CD4-positive, alpha-beta T cell treated with Interferon alpha-2 for 1 hour (primary cell): ENCODE results near the gene GRID2.

Experiments
- DNase-seq, 2 donors: peaks; one replicate each; pipeline ENCODE4 v3.0.0-alpha.2; 2020 to 2022

Gene GRID2

DNA sequence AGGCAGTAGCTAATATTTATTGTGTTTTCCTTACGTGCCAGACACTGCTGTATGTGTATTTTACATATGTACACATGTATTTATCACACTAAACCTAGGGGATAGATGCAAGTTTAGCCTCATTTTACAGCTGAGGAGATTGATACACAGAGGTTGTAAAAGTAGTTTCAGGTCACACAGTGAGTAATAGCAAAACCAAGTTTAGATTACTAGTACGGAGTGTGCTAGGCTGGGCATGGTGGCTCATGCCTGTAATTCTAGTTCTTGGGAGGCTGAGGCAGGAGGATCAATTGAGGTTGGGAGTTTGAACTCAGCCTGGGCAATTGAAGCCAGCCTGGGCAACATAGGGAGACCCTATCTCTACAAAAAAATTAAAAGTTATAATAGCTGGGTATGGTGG, 823.7 kb downstream of the GRID2 start:
- no peak for DNase-seq

DNA sequence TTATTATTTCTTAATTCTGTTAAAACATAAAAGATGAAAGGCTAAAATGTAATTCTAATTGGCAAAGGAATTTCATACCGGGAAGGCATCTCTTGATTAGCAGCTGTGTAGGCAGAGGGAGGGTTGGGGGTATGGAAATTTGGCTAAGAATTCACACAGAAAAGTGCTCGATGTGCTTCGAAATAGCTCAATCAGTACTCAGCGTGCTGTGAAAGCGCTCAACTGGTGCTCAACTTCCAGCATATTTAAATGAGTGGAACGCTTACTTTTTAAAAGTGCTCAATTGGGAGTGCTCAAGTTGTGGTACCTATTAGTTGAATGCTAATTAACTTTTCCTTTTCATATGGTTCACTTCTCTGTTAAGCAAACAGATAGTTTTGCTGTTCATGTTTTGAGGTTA, 828.9 kb downstream of the GRID2 start:
- DNase-seq, result no peak

DNA sequence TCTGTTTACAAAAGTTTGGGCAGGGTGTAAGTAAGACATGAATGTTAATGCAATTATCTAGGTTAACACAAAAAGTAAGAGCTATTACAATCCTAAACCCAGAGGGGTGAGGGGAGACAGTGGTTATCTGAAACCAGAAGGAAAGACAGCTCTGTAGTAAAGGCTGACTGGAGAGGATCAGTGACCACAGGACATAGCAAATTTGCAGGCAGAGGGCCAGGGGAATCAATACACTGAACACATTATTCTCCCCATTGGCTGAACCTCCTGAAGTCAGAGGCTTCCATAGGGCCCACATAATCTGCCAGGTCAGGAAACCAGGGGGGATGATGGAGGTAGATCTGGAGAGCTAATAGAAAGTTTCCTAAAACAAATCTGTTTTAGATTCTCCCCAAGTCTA, 835.4 kb downstream of the GRID2 start:
- DNase-seq, result no peak

DNA sequence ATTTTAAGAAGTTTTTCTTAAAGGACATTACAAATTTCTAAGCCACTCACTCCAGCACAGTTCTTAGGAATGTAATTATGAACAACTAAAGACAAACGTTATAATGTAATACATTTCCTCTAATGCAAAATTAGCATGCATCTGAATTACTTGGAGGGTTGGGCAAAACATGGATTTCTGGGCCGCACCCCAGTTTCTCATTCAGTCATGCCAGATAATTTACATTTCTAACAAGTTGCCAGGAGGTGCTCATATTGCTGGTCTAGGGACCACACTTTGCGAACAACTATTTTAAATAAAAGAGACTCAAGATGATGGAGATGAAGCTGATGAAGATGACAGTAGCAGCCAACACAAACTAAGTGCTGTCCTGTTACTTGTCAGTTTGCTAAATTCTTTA, 840.1 kb downstream of the GRID2 start:
- no peak for DNase-seq

DNA sequence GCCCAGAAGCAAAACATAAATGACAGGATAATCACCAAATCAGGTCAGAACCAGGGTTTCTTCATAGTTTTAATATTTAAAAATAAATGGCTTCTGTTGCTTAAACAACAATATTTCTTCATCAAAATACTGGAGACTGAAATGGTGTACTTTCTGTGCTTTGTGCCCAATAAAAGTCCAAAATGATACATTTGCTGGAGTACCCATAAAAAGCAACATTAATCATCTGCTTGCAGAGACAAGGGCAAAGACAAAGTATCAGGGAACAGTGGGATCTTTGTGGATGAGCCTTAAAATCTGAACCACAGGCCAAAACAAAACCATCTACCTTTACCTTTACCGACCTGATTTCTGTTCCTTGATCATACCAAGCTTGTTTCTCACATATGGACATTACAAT, 840.9 kb downstream of the GRID2 start:
- DNase-seq, result no peak

DNA sequence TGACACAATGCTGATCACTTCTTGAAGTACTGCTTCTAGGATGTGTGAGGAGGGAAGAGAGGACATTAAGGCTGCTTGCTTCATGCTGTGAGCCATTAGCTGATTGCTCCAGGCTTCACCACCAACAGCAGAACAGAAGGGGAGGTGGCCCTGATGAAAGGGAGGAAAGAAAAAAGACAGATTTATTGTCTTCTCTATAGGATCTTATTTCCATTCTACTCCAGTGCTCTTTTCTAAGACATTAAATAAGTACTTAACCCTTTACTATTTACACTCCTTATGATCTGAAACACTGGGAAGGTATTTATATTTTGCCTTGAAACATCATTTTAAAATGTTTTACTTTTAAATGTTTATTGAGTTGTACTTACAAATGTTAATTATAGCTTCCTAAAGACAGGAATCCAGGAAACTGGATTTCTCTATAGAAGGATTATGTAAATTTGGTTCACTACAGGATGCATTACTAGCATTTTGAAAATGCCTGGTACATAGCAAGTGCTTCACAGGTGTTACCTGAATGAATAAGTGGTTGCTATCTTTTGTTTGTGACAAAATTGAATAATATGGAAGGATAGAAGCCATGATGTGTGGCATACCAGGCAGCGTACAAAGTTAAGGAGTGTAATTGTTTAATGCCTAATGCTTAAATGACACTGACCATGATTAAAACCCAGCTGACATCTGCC, 843.9 kb downstream of the GRID2 start:
- DNase-seq, result no peak

DNA sequence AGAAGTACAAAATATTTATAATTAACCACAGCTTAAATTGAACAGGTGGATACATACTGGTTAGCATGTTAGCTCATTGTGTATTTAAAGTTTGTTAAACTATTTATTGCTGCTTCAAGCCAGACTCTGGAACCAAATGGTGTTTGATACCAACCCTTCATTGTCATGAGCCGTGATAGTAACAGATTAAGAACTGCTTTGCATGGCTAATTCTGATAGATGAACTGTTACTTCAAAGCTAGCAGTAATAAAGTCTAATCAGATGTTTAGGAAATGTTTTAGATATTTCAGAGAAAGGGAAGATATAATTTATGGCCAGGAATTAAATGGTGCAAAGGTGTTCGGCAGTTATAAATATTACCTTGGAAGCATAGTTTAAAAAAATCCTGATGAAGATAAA, 848.7 kb downstream of the GRID2 start:
- no peak for DNase-seq

DNA sequence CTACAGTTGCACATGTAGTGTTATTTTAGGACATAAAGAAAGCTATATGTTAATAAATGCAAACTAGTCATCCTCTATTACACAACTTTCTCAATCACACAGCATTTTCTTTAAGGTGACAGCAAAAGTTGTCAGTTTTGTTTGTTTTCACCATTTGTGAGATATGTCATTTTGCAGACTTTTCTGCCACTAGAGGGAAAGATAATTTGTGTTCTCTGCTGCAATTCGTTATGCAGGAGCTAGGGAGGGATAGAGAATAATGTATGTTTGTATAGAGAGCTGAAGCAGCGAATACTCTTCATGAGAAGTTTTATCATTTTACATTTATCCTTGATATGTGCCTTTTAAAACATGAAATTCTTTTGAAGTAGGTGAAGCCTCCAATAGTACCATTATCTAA, 854.2 kb downstream of the GRID2 start:
- DNase-seq, result no peak

DNA sequence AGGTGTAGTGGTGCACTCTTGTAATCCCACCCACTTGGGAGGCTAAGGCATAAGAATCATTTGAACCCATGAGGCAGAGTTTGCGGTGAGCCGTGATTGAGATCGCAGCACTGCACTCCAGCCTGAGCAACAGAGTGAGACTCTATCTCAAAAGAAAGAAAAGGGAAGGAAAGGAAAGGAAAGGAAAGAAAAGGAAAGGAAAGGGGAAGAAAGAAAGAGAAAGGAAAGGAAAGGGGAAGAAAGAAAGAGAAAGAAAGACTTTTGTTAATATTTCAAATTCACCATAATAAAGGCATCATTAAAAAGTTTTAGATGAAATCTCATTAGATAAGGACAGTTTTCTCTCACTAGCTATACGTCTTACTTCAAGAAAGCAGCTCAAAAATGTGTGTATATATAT, 864.3 kb downstream of the GRID2 start:
- DNase-seq, result no peak

DNA sequence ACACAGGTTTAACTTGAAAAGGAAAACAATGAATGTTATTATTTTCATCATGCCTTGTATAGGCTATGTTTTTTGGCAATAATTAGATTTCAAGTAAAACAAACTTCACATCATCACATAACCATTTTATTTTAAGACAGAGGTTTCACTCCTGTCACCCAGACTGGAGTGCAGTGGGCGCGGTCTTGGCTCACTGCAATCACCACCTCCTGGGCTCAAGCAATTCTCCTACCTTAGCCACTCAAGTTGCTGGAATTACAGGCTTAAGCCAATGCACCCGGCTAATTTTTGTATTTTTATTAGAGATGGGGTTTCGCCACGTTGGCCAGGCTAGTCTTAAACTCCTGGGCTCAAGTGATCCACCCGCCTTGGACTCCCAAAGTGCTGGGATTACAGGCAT, 866.2 kb downstream of the GRID2 start:
- no peak for DNase-seq

DNA sequence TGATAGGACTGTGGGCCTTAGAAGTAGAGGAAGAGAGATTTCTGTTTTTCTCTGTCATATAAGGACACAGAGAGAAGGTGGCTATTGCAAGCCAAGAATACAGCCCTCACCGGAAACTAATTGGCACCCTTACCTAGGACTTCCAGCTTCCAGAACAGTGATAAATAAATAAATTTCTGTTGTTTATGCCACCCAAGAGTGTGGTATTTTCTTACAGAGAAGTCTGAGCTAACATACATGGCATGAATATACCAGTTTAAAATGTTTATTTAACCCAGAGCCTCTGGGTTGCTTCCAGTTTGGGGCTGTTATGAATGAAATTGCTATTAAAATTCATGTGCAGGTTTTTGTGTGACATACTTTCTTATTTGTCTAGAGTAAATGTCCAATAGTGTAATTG, 870.8 kb downstream of the GRID2 start:
- no peak for DNase-seq

DNA sequence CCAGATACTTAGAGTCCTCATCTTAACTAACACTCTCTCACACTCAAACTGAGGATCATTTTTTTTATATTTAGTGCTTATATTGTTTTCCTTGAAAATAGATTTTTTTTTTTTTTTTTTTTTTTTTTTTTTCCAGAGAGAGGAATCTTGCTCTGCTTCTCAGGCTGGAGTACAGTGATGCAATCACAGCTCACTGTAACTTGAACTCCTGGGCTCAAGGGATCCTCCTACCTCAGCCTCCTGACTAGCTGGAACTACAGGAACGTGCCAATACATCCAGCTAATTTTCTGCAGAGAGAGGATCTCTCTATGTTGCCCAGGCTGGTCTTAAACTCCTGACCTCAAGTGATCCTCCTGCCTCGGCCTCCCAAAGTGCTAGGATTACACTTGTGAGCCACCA, 874.5 kb downstream of the GRID2 start:
- DNase-seq, result no peak

DNA sequence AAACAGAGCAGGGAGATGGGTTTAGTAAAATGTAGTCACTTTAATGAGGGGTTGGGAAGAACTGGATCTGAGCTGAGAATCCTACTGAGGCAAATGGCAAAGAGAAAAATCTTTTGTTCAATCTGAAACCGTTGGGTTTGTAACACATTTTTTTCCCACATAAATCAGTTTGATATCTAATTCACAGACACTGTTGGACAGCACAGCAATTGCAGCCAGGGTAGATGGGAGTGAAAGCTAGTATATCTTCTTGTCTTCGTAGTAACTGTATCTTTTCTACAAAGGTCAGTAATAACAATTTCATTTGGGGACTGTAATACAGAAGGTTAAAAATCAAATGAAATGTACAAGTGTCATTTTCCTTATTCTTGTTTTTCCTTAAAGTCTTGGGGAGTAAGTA, 875.3 kb downstream of the GRID2 start:
- DNase-seq, result no peak

DNA sequence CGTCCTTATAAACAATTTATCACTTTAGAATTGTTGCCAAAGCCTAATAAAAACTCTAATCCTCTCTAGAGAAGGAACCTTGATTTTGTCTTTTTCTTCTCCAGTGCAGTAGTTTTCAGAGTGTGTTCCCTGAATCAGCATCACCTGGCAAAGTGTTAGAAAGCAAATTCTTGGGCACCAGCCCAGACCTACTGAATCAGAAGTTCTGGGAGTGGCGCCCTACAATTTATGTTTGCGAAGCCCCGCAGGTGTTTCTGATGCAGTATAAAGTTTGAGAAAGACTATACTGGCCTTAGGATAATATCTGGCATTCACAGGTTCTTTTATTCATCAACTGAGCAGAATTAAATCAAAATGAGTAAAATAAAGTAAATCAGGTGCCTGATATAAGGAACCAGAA, 879.0 kb downstream of the GRID2 start:
- DNase-seq, result no peak

DNA sequence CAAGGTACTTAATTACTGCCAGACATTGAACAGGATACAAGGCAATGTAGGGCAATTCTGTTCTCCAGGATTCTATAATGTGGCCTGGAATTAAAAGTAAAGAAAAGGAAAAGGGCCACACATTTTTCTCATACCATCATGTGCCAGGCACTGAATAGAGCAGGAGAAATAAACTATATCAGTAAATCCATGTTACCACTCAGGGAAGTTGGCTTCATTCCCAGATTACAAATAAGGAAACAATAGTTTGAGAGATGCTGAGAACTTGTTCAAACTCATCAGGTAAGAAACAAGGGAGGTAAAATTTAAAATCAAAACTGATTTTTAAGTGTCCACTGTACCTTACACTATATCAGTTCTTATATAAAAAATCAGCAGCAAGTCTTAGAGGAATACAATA, 879.8 kb downstream of the GRID2 start:
- DNase-seq, result no peak

DNA sequence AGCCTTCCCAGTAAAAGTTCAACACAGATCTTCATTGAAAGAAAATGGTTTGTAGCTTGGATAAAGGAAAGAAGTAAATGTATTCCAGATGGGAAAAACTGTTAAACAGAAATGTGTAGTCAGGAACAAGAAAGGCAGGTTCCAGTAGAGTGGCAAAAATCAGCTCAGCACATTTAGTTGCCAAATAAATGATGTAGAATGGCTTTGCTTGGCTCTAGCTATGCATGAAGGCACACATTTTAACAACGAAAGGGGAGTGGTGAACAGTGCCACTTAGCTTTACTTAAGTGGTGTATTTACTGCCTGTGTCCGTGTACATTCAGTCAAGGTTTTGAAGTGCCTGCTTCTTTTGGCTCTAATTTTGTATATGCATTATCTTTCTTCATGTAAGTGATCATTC, 880.3 kb downstream of the GRID2 start:
- no peak for DNase-seq

DNA sequence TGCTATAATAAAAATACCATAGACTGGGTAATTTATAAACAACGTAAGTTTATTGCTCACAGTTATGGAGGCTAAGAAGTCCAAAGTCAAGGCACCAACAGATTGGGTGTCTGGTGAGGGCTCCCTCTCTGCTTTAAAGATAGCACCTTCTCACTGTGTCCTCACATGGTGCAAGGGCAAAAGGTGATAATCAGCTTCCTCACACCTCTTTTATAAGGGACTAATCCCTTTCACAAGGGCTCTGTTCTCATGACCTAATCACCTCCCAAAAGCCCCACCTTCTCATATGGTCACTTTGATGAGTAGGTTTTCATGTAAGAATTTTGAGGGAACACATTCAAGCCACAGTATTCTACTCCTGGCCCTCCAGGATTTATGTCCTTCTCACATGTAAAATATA, 883.1 kb downstream of the GRID2 start:
- DNase-seq, result no peak

DNA sequence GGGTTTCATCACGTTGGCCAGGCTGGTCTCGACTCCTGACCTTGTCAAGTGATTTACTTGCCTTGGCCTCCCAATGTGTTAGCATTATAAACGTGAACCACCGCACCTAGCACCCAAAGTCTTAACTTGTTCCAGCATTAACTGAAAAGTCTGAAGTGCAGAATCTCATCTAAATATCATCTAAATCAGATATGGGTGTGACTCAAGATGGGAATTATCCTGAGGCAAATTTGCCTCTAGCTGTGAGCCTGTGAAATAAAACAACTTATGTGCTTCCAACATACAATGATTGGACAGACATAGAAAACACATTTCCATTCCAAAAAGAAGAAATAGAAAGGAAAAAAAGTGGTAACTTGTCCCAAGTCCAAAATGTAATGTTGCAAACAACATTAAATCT, 883.7 kb downstream of the GRID2 start:
- no peak for DNase-seq

DNA sequence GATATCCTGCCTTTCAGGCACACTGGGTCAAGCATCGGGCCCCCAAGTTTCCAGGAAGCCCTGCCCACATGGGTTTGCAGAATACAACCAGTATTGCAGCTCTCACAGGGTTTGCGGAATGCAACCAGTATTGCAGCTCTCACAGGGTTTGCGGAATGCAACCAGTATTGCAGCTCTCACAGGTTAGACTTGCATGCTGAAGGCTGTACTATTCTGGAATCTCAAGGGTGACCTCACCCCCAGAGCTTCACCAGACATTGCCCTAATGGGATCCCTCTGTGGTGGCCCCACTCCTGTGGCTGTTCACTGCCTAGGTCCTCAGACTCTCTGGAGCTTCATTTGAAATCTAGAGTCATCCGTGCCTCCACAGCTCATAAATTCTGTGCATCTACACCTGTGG, 884.1 kb downstream of the GRID2 start:
- no peak for DNase-seq

DNA sequence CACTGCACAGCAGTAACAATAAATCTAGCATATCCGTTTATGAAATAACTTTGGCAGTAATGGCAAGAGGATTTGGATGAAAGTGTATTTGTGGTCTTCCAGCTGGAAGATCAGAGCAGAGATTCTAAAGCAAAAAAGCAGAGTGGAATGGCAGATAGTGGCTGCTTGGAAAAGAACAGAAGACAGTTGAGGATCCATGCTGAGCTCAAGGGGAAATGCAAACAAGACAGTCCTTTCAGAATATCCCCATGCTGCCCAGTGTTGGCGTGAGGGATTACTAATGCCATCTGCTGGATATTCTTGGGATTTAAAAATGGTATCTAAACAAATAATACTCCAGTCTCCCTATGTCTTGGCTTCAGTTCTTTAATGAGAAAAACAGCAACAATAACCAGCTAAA, 895.7 kb downstream of the GRID2 start:
- DNase-seq, result no peak

DNA sequence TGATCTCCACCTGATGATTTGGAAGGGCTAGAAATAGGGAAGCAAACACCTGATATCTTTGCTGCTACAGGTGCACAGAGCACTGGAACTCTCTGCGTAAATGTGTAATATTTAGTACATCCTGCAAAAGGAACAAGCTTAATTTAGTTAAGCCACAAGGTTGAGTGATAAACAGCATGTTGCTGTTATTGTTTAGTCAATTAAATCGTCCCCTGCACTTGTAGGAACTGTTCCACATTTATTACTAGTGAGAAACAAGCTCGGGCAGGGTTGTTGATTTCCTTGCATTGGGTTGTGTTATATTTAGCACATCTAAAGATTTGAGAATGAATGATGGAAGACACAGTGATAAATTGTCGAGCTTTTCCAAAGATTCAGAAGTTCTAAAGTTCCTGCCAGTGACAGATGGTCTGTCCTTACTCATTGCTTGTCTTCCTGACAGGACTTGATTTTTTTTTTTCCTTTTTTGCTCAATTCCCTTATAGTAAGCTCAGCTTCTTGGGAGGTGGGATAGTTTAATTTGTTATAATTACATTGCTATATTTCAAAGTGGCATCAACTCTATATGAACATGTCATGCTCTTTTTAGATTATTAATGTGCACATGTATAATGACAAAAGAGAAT, 897.8 kb downstream of the GRID2 start:
- DNase-seq, result no peak

DNA sequence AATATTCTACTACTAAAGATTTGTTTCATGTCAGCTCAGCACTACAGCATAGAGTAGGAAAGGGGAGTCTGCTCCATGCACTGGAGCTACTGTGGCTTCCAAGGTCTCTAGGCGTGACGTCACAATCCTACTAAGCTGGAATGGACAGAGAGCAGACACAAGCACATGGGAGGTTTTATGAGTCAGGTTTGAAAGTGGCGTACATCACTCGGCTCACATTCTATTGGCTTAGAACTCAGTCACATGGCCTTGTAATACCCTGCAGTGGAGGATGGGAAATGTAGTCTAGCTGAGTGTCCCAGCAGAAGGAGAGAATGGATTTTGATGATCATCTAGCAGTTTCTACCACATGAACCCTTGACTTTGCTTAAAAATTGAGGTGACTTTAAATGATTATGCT, 899.9 kb downstream of the GRID2 start:
- DNase-seq, result no peak

DNA sequence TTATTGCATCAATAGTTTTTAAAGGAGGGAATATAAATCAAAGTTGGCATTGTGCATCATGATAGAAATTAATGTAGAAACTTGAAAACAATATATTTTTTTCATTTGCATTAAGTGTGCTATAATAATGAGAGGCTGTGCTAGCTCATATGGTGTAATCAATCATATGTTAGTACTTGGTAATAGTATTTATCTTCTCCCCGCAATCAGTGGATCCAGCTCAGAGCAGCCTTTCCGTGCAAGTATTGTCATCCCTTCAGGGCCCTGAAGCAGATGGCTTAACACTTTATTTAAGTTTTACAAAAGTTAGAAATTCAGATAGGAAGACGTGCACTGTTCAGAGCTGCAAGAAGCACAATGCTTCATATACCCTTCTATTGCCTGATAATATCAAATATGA, 908.5 kb downstream of the GRID2 start:
- DNase-seq, result no peak

DNA sequence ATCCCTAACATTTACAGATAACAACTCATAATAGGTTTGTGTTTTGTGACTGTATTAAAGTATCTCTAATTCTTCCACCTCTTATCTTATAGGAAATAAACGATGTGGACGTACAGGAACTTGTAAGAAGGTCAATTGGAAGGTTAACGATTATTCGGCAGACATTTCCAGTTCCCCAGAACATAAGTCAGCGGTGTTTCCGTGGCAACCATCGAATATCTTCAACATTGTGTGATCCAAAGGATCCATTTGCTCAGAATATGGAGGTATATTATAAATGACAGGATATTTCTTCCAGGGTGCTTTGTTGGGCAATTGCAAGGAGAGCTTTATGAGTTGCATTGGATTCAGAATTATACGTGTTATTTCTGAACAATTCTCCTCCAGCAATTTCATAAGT, 912.9 kb downstream of the GRID2 start:
- no peak for DNase-seq

DNA sequence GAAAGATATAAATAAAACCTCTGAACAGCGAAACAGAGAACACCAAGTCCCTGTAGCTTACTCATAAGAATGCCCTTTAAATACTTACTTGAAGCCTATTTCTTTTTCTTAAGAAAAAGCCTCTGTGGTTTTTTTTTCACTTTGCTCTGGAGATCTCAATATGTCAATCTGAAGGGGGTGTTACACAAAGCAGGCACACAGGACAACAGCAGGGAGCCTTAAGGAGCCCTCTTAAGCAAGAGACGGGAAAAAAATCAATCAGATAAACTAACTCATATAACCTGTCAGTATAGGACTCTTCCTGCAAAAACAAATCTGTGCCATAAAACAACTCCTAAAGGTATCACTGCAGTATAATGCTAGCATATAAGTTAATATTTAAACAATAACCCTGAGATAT, 913.7 kb downstream of the GRID2 start:
- no peak for DNase-seq
